HG02885 (cell line): ENCODE data around the gene ZNF701.
"Not testable (repeated sequence)": the region's sequence is repeated elsewhere in the genome, so short reads cannot be mapped to it uniquely, and the experiment has no call there.

Experiments used
- ATAC-seq: cut with Tn5 transposase; IDR thresholded peaks from one replicate; pipeline ENCODE4 v1.9.1; 2021; ENCODE audit warnings: mild to moderate bottlenecking; ENCODE audit not compliant: unreplicated experiment, poor library complexity

Gene ZNF701

DNA sequence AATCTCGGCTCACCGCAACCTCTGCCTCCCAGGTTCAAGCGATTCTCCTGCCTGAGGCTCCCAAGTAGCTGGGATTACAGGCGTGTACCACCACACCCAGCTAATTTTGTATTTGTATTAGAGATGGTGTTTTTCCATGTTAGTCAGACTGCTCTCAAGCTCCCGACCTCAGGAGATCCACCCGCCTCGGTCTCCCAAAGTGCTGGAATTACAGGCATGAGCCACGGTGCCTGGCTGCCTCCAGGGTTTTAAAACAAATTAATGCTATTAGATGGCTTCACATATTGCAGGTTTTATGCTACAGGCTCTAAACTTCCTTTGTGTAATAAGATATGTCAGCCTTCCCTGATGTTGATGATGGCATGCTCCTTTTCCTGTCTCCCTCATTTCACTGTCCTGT lies 8.5 kb upstream of the ZNF701 start:
- ATAC-seq, result not testable (repeated sequence)

DNA sequence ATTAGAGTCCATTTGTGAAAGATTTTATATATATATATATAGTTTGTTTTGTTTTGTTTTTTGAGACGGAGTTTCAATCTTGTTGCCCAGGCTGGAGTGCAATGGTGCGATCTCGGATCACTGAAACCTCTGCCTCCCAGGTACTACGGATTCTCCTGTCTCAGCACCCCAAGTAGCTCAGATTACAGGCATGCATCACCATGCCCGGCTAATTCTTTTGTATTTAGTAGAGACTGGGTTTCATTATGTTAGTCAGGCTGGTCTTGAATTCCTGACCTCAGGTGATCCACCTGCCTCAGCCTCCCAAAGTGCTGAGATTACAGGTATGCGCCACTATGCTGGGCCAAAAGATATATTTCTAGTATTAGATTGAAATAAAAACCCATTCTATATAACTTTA lies 4.0 kb upstream of the ZNF701 start:
- ATAC-seq, result no peak

GRCh38 chr19:52566588-52566987 lies 3.5 kb upstream of the ZNF701 start:
- no peak for ATAC-seq

GRCh38 chr19:52567921-52568320 lies 2.2 kb upstream of the ZNF701 start:
- ATAC-seq, result no peak

DNA sequence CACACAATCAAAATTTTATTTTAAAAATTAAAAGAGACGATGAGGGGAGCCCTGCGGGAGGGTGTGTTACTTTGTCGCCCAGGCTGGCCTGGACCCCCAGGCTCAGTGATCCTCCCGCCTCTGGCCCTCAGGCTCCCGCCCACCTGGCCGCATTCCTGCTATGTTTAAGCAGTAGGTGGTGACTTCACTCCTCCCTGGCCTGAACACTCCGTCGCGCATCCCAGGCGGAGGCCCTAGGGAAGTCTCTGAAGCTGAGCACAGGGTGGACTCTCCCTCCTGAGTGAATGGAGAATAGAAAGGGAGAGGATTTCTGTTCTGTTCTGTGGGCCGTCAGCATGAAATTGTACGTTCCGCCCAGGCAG lies 468 bp upstream of the ZNF701 start:
- not testable (repeated sequence) for ATAC-seq

DNA sequence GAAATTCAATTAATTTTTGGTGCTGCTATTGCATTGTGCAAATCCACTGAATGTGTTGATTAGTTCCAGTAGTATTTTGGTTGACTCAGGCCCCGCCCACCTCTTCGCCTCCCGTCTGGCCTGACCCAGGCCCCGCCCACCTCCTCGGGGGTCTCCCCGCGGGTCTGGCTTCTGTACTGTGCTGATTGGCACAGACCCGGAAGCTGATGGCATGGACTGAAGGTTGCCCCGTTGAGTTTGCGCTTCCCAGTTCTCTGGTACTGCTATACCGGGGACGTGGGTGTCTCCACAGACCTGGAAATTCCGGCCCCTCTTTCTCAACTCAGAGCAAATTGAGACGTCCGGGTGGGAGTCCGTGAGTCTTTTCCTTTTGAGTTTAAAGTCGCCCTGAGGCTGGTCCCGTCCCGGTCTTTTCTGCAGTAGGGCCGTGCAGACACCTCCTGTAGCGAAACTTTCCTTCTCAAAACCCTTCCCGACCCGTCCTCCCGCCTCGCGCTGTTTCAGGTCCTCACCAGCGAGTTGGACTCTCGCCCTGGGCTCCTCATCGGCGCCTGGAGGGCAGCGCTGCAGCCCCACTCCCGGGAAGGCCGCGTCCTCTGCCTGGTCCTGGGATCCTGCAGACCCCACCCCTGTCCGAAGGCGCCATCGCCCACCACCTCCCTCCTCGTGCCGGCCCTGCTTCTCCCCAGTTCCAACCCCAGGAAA lies 14.8 kb downstream of the ZNF701 start:
- ATAC-seq, result no peak

- no peak for ATAC-seq
These were observed 15.5 kb downstream of the ZNF701 start for GRCh38 chr19:52585604-52586003.

DNA sequence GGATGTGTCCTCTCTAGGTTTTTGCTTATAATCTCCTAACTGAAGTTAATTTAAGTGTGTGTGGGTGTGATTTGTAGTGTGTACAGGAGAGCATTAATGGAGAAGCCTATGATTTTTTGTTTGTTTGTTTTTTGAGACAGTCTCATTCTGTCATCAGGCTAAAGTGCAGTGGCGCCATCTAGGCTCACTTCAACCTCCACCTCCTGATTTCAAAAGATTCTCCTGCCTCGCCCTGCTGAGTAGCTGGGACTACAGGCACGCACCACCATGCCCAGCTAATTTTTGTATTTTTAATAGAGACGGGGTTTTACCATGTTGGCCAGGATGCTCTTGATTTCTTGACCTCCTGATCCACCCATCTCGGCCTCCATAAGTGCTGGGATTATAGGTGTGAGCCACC lies 20.6 kb downstream of the ZNF701 start:
- ATAC-seq, result no peak

DNA sequence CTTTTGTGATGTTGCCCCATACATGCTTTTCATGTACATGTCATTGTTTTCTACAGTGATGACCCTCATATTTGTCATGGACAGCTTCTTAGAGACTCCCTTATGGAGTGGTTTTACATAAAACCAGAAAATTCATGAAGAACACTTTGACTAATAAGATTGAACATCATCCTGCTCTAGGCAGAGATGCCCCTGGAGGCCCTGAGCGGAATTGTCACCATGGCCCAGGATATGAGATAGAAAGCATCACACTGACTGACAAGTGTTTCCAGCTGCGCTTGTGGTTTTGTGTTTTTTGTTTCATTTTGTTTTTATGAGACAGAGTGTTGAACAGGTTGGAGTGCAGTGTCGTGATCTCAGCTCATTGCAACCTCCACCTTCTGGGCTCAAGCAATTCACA lies 22.2 kb downstream of the ZNF701 start:
- ATAC-seq, result no peak

DNA sequence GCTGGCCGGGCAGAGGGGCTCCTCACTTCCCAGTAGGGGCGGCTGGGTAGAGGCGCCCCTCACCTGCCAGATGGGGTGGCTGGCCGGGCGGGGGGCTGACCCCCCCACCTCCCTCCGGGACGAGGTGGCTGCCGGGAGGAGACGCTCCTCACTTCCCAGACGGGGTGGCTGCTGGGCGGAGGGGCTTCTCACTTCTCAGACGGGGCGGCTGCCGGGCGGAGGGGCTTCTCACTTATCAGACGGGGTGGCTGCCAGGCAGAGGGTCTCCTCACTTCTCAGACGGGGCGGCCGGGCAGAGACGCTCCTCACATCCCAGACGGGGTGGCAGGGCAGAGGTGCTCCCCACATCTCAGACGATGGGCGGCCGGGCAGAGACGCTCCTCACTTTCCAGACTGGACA lies 23.4 kb downstream of the ZNF701 start:
- not testable (repeated sequence) for ATAC-seq

DNA sequence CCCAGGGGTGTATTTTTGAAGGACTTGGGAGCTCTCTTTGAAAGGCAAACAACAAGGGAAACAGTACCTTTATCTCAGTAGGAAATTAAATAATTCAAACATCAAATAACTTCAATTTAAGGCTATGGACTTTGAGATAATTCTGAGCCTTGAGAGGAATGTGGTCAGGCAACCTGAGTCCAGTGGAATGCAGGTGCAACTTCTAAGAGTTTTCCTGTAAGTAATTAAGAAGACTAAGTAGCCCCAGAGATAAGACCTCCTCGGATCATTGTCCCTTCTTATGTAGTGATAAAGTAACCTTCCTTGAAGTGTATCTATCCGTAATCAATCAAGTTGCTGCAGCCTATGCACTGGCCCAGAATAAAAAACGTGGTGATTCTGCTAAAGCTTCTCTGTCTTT lies 29.2 kb downstream of the ZNF701 start:
- ATAC-seq, result no peak

DNA sequence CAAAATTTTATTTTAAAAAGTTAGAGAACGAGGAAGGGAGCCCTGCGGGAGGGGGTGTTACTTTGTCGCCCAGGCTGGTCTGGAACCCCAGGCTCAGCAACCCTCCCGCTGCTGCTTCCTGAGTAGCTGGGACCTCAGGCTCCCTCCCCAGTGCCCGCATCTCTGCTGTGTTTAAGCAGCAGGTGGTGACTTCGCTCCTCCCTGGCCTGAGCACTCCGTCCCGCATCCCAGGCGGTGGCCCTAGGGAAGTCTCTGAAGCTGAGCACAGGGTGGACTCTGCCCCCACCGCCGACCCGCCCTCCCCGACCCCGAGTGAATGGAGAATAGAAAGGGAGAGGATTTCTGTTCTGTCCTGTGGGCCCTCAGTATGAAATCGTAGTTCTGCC lies 30.5 kb downstream of the ZNF701 start:
- peak; percentile 15 for ATAC-seq

DNA sequence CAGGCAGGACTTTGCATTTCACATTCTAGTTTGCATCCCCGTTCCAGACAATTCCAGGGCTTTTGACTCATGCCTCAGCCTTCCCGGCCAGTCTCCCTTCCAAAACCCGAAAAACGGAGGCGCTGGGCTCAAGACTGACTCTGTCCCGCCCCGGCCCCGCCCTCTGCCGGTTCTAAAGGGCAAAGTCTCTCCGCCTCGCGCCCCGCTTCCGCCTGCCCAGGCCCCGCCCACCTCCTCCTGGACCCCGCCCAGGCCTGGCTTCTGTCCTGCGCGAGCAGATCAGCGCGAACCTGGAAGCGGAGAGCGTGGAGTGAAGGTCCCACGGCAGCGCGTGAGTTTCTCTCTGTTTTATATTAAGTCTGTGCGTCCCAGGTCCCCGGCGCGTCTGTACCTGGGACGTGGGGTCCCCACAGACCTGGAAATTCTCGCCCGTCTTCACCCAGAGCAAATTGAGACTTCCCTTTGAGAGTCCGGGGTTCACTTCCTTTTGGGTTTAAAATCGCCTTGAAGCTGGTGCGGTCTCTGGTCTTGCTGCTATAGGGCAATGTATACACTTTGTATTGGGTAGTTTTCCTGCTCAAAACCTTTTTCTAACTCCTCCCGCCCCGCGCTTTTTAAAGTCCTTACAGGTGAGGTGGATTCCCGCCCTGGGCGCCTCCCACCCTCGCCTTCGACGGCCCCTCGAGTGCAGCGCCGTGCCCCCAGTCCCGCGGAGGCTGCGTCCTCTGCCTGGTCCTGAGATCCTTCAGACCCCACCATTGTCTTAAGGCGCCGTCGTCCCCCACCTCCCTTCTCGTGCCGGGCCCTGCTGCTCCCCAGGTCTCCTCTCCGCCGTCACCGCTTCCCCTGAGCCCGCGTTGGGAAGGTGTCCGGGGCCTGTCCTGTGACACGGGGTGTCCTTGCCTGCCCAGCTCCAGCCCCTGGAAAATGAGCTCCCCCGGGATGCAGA lies 31.2 kb downstream of the ZNF701 start:
- peak; percentile 96 for ATAC-seq

DNA sequence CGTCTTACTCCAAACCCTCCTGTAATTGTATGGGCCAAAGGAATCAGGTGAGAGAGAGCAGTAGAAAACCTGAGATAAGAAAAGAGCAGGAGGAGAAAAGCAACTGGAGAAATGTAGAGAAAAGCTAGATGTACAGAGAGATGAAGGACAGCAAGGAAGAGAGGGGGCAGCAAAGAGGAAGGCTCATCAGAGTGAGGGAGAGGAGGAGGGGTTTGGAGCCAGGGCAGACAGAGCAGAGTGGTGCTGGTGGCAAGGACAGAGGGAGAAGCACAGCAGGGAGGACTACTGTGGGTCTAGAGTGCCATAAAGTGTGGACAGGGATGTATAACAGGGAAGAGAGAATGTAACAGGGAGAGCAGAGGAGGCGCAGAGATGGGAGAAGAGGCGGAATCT lies 31.9 kb downstream of the ZNF701 start:
- not testable (repeated sequence) for ATAC-seq

DNA sequence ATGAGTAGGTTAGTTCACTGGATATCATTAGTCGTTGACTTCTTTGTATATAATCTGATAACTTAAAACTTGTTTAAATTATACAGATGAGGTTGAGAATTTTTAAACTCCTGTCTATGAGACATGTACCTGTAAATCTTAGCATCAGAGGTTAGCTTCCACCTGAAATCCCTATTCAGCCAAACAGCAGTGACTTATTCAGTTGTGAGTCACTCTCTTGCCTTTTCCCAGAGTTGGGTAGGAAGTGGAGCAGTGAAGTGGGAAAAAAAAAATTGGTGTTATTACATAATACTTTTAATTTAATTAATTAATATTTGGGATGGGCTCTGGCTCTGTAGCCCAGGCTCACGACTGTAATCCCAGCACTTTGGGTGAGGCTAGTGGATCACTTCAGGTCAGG lies 32.9 kb downstream of the ZNF701 start:
- no peak for ATAC-seq

DNA sequence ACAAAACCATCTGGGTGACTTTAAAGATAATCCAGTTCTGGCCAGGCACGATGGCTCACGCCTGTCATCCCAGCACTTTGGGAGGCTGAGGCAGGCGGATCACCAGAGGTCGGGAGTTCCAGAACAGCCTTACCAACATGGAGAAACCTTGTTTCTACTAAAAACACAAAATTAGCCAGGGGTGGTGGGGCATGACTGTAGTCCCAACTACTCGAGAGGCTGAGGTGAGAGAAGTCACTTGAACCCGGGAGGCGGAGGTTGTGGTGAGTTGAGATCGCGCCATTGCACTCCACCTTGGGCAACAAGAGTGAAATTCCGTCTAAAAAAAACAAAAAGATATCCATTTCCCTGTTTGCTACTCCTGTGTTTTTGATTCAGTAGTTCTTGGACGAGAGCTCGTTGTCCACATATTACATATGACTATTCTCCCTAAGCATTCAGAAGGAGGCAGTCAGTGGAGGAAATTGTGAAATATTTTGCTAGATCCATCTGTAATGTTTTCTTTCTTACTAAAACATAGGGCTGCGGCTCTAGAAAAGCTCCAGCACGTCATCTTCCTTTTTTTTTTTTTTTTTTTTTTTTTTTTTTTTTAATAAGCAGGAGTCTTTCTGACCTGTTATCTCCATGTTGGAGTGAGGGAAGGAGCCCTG lies 33.6 kb downstream of the ZNF701 start:
- ATAC-seq, result no peak

- no peak for ATAC-seq
These were observed 43.3 kb downstream of the ZNF701 start for GRCh38 chr19:52613299-52613906.

- ATAC-seq, result no peak
These were observed 51.3 kb downstream of the ZNF701 start for GRCh38 chr19:52621376-52621775.

DNA sequence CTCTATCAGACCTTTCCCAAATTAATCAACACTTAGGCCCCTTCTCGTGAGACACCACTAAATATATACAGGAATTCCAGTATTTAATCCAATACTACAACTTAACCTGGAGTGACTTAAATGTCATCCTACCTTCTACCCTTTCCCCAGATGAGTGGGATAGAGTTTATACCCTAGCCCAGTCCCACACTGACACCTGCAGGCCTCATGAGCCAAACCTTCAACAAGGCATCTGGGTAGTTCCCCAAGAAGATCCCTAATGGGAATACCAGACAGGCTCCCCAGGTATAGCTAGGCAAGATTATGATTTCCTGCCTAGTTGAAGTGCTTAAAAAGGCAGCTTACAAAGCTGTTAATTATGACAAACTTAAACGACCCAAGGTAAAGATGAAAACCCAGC lies 52.2 kb downstream of the ZNF701 start:
- no peak for ATAC-seq

DNA sequence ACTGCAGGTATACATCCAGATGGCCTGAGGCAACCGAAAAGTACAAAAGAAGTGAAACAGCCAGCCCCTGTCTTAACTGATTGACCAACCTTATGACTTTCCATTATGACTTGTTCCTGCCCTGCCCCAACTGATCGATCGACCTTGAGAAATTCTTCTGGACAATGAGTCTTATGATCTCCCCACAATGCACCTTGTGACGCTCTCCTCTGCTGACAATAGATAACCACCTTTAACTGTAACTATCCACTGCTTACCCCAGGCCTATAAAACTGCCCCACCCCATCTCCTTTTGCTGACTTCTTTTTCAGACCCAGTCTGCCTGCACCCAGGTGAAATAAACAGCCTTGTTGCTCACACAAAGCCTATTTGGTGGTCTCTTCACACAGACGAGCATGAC lies 56.8 kb downstream of the ZNF701 start:
- no peak for ATAC-seq

DNA sequence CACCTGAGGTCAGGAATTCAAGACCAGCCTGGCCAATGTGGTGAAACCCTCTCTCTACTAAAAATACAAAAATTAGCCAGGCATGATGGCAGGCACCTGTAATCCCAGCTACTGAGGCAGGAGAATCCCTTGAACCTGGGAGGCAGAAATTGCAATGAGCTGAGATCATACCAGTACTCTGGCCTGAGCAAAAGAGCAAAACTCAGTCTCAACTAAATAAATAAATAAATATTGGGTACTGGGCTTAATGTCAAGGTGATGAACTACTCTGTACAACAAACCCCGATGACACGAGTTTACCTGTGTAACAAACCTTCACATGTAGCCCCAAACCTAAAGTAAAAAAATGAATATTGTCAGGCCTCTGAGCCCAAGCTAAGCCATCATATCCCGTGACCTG lies 57.4 kb downstream of the ZNF701 start:
- not testable (repeated sequence) for ATAC-seq
